HepG2 (cell line): ENCODE results near the gene MLC1.

Experiments used
- CHD2 ChIP-seq: IDR thresholded peaks from 2 replicates; pipeline ENCODE4 v1.6.1; 2011; ENCODE audit warnings: low read depth, low read length, improper control_type of control experiment
- JUNB ChIP-seq: sonication (generic); formaldehyde crosslinking; IDR thresholded peaks from 2 replicates; pipeline ENCODE4 v1.8.0; 2022; ENCODE audit warnings: missing genetic modification reagents, mild to moderate bottlenecking, borderline replicate concordance
- JUND ChIP-seq: sonication (generic); formaldehyde crosslinking; IDR thresholded peaks from 2 replicates; pipeline ENCODE4 v1.8.0; 2022; ENCODE audit warnings: mild to moderate bottlenecking, missing genetic modification reagents
- MYNN ChIP-seq: sonication (generic); formaldehyde crosslinking; IDR thresholded peaks from 2 replicates; pipeline ENCODE4 v1.4.0; 2020; ENCODE audit warnings: mild to moderate bottlenecking, low read depth, missing genetic modification reagents
- NFATC3 ChIP-seq: sonication (generic); formaldehyde crosslinking; IDR thresholded peaks from 2 replicates; pipeline ENCODE4 v1.5.1; 2020; ENCODE audit warnings: mild to moderate bottlenecking, missing genetic modification reagents
- POLR2A ChIP-seq, 2 experiments: IDR thresholded peaks; 2 replicates each; pipeline ENCODE4 v1.6.1; 2011; ENCODE audit warnings: low read depth in 2 of 2, low read length in 2 of 2, mild to moderate bottlenecking in 1 of 2, moderate library complexity in 1 of 2; ENCODE audit not compliant: insufficient read depth in 1 of 2
- SIN3A ChIP-seq: IDR thresholded peaks from 2 replicates; pipeline ENCODE4 v1.6.1; 2011; ENCODE audit warnings: low read depth, mild to moderate bottlenecking, control low read depth, low read length, borderline replicate concordance
- TP53 ChIP-seq: sonication (generic); formaldehyde crosslinking; conservative IDR thresholded peaks from 2 replicates; pipeline ENCODE4 v1.4.0; 2020; ENCODE audit warnings: missing genetic modification reagents
- TF ChIP-seq, protein P1 (sequence below): sonication (generic); formaldehyde crosslinking; IDR thresholded peaks from 2 replicates; pipeline ENCODE4 v1.5.0; 2020; ENCODE audit warnings: missing genetic modification reagents
- TF ChIP-seq, protein P2 (sequence below): sonication (generic); formaldehyde crosslinking; IDR thresholded peaks from 2 replicates; pipeline ENCODE4 v1.4.0; 2020; ENCODE audit warnings: mild to moderate bottlenecking, missing genetic modification reagents

DNA sequence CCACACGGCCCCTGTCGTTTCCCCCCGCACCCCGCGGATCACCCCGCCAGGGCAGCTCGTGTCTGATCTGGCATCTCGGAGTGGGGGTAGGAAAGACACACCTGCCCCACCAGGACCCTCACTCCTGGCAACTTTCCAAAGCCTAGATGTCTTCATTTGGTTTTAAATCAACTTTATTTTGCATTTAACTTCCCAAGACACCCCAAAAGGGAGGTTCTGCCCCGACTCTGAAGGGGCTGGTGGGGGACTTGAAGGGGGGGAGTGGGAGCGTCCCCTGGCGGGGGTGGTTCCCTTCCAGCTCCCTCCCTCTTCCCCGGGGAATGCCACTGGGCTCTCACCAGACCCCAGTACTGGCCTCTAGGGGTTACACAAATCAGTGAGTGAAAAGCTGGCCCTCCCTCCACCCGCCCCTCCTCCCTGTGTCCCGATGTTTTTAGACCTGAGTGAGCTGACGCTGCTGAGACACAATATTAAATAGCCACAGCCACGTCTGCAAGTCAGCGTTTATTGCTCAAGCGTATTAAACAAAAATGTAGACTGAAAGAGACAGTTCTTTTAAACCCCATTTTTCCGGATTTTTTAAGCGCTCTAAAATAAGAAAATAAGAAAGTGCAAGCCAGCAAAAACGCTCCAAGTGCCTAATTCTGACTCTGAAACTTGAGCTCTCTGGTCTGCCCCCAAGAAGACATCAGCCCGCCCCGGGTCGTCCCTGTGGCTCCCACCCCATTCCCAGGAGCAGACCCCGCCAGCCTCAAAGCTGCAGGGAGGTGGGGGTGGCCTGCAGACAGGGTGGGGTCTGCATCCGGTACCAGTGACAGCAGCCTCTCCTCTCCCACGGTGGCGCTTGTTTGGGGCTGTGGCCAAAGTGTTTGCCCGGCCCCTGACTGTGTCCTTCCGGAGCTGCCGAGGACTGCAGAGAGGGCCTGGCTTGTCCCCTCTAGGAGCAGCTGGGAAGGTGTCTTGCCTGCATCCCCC, 26.0 kb downstream of the MLC1 start:
- no peak for TF ChIP-seq TP53 (CRISPR knock-in tag)
- no peak for TF ChIP-seq JUND (CRISPR knock-in tag)
- TF ChIP-seq POLR2A (IDR thresholded peaks at IDR 0.05; ENCODE audit: insufficient read depth in 1 of 2, low read depth in 2 of 2, low read length in 2 of 2), result no peak
- TF ChIP-seq, protein P1, sequence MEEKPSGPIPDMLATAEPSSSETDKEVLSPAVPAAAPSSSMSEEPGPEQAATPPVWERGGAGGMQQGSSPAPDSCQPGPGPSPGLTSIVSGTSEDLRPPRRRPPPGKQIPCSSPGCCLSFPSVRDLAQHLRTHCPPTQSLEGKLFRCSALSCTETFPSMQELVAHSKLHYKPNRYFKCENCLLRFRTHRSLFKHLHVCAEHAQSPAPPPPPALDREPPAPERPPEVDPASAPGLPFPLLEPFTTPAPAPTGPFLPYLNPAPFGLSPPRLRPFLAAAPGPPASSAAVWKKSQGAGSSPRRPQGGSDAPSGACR, result no peak
- TF ChIP-seq MYNN (CRISPR knock-in tag), result no peak
- no peak for TF ChIP-seq SIN3A
- TF ChIP-seq, protein P2, sequence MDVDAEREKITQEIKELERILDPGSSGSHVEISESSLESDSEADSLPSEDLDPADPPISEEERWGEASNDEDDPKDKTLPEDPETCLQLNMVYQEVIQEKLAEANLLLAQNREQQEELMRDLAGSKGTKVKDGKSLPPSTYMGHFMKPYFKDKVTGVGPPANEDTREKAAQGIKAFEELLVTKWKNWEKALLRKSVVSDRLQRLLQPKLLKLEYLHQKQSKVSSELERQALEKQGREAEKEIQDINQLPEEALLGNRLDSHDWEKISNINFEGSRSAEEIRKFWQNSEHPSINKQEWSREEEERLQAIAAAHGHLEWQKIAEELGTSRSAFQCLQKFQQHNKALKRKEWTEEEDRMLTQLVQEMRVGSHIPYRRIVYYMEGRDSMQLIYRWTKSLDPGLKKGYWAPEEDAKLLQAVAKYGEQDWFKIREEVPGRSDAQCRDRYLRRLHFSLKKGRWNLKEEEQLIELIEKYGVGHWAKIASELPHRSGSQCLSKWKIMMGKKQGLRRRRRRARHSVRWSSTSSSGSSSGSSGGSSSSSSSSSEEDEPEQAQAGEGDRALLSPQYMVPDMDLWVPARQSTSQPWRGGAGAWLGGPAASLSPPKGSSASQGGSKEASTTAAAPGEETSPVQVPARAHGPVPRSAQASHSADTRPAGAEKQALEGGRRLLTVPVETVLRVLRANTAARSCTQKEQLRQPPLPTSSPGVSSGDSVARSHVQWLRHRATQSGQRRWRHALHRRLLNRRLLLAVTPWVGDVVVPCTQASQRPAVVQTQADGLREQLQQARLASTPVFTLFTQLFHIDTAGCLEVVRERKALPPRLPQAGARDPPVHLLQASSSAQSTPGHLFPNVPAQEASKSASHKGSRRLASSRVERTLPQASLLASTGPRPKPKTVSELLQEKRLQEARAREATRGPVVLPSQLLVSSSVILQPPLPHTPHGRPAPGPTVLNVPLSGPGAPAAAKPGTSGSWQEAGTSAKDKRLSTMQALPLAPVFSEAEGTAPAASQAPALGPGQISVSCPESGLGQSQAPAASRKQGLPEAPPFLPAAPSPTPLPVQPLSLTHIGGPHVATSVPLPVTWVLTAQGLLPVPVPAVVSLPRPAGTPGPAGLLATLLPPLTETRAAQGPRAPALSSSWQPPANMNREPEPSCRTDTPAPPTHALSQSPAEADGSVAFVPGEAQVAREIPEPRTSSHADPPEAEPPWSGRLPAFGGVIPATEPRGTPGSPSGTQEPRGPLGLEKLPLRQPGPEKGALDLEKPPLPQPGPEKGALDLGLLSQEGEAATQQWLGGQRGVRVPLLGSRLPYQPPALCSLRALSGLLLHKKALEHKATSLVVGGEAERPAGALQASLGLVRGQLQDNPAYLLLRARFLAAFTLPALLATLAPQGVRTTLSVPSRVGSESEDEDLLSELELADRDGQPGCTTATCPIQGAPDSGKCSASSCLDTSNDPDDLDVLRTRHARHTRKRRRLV (CRISPR knock-in tag), result no peak
- no peak for TF ChIP-seq NFATC3 (CRISPR knock-in tag)
- TF ChIP-seq CHD2, result no peak
- no peak for TF ChIP-seq JUNB
